ENCODE measurements around the gene SPNS1.

DNA sequence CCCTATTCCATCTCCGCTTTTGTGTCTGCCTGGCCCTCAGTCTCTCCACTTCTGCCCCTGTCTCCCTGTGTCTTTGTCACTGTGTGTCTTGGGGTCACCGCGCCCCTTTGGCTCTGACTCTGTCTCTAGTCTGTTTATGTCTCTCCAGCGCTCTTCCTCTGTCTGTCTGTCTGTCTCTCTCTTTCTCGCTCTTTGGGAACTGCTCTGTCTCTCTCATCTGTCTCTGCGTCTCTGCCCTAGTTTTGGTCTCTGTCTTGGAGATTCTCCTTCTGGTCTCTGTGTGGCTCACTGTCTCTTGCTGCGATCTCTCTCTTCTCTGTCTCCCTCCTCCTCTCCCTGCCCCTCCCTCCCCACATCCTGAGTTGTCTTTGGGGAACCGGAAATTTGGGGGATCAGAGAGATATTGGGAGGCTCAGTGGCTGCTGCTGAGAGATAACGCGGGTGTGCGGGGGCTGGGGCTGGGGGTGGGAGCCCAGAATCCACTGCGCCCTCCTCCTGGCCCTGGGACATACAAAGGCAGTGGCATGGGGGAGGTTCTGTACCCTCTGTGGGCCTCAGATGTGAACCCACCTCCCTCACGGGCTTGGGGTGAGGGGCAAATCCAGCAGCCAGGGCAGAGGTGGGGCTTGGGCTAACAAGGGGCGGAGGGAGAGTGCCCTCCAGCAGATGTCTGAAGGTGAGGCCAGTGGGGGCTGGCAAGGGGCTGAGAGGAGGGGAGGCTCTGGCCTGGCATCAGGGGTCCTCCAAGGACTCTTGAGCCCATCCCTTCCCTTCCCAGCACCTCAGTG is 34.7 kb downstream of the SPNS1 start:
- TF ChIP-seq, protein P1, sequence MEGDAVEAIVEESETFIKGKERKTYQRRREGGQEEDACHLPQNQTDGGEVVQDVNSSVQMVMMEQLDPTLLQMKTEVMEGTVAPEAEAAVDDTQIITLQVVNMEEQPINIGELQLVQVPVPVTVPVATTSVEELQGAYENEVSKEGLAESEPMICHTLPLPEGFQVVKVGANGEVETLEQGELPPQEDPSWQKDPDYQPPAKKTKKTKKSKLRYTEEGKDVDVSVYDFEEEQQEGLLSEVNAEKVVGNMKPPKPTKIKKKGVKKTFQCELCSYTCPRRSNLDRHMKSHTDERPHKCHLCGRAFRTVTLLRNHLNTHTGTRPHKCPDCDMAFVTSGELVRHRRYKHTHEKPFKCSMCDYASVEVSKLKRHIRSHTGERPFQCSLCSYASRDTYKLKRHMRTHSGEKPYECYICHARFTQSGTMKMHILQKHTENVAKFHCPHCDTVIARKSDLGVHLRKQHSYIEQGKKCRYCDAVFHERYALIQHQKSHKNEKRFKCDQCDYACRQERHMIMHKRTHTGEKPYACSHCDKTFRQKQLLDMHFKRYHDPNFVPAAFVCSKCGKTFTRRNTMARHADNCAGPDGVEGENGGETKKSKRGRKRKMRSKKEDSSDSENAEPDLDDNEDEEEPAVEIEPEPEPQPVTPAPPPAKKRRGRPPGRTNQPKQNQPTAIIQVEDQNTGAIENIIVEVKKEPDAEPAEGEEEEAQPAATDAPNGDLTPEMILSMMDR (IDR thresholded peaks at IDR 0.05), result no peak
- TF ChIP-seq EZH2 (IDR thresholded peaks at IDR 0.05; ENCODE audit: borderline replicate concordance, insufficient read depth, low read depth, low read length, poor library complexity, severe bottlenecking), result no peak
